GM03348 (cell line): ENCODE measurements around the gene CCL23.
"Not testable (repeated sequence)": the region's sequence is repeated elsewhere in the genome, so short reads cannot be mapped to it uniquely, and the experiment has no call there.

Experiments used
- DNase-seq: peaks from one replicate; pipeline ENCODE4 v3.0.0; 2012; ENCODE audit warnings: low spot score

Gene CCL23

GRCh38 chr17:36004594-36005108 is 13.1 kb downstream of the CCL23 start:
- no peak for DNase-seq

- DNase-seq, result no peak
These were observed 15.1 kb downstream of the CCL23 start for GRCh38 chr17:36002631-36003030.

DNA sequence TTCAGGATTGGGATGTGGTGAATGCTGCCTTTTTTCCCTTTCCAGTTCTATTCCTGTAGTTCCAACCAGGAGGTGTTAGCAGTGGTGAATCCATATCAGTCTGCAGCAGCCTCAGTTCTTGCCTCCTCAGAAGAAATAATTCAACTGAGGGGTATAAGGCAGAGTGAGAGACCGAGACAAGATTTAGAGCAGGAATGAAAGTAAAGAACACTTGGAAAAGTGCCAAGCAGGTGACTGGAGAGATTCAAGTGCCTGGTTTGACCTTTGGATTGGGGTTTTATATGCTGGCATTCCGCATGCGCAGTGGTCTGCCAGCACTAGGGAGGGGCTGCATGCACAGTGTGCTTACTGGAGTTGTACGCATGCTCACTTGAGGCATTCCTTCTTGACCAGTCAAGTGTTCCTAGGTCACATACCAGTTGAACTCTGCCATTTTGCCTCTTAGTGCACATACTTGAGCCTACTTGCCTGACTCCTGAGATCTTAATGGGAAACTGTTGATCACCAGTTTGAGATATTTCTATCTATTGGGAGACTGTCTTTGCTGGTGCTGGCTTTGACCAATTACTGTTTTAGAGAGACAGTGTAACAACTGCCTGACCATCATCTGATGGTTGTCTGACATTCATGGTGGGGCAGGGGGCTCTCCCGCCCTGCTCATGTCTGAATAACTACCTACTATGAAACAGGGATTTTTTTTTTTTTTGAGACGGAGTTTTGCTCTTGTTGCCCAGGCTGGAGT is 15.7 kb downstream of the CCL23 start:
- no peak for DNase-seq

DNA sequence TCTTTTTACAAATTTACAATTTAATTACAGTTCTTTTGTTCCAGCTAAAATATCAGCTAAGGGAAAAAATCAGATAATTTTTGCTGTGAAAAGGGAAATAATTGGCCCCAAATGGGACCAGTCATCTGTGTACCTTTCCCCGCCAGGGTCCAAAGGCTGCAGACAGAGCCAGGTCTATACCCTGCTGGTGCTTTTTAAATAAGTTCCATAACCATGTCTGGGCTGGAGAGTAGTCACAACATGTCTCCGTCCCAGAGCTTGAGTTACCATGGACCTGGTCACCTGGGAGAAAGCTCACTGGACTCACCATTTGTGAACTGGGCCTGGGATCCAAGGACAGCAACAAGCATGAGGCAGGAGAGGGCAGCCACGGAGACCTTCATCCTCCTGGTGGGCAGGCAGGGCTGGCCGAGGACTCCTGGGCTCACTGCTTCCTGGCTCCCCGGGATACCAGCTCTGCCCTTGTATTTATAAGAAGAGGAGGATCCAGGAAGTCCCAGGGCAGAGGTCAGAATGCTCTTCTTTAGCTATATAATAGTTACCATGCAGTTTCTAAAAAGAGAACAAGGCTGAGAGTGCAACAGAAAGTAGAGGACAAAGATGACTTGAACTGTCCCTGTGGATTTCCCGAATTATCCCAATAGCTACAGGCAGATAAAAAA is 16.5 kb downstream of the CCL23 start, which contains the start of gene CCL15:
CCL15 (minus strand) TSS at position 444 of the 662 bp plus-strand sequence; CDS start at position 383, 61 bp downstream.
- DNase-seq, result no peak

GRCh38 chr17:36000732-36001109 is 17.1 kb downstream of the CCL23 start:
- DNase-seq, result no peak

DNA sequence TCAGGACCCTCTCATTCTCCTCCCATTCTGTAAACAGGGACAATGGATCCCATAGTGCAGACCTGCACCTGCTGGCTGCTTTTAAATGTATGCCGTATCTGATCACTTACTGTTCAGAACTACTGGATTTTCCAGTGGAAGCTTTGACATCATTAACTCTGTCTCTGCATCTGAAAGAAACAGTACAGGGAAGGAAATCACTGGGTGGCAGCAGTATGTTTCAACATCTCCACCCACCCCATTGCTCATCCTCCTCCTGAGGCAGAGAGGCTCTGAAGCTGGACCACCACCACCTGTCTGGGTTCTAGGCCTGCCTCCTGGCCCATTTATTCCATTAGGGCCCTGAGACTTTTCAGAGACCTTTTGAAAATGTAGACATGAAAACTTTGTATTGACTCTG is 19.0 kb downstream of the CCL23 start:
- DNase-seq, result no peak

- no peak for DNase-seq
These were observed 19.7 kb downstream of the CCL23 start for GRCh38 chr17:35998018-35998545.

- DNase-seq, result not testable (repeated sequence)
These were observed 22.4 kb downstream of the CCL23 start for GRCh38 chr17:35995346-35995745.

DNA sequence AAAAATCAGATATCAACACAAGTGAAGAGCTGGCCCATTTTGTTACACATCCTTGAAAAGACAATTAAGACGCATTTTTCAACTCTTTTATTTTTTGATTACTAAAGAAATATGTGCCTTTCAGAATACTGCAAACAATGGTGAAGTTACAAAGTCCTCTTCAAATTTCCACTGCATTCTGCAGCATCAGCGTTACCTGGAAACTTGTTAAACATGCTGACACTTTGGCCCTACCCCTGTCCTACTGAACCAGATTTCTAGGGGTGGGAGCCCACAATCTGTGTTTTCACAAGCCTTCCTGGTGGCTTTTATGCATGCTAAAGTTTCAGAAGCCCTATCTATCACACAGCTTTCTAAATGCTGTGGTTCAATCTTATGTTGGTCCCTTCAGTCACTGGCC is 26.7 kb downstream of the CCL23 start:
- no peak for DNase-seq

DNA sequence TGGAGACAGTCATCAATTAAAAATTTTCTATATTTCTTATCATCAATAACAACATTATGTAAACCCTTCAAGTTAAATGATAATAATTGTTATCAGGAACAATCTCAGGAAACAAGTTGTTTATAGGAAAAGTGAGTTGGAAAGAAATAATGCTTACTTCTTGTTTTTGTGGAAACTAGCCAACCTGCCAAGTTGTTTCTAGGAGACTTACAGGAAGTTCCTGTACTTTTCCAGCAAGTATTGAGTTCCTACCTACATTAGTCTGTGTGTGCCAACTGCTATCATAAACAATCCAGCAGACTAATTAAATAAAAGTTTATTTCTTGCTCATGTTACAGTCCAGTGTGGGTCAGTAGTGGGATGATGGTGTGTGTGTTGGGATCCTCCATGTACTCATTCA is 29.6 kb downstream of the CCL23 start:
- DNase-seq, result no peak

DNA sequence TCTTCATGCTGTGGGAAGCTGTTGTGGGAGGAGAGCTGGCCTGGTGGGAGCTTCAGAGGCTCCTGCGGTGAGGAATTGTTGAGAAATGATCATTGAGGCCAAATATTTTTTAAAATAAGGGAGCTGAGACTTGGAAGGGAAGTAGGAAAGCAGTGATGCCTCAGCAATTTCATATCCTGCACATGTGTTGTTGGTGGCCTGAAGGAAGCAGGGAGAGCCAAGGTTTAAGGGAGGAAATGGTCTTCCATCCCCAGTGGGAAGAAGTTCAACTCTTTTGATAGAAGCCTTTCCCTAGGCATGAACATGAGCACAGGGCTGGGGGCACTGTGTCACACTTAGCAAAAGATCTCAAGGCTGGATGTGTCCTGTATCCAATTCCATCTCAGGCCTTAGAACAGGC is 31.1 kb downstream of the CCL23 start, which contains the start of gene CCL14:
CCL14 (minus strand) TSS at position 87 of the 400 bp plus-strand sequence; CDS start at position 7, 80 bp downstream.
- DNase-seq, result no peak

DNA sequence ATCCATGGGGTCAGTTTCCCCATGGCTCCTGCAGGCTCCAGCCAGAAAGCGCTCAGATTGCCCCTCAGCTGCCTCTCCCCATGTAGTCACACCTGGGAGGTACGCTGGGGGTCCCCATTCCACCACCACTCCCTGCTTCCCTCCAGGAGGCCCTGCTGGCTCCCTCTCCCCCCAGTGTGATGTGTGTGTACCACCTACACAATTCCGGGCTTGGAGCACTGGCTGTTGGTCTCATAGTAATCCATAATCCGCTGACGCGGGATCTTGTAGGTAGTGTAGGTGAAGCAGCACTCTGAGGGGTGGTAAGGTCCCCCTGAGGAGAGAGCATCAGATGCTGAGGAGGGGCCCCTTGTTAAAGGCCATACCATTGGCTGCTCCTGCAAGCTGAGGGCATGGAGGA is 33.6 kb downstream of the CCL23 start:
- DNase-seq, result no peak

DNA sequence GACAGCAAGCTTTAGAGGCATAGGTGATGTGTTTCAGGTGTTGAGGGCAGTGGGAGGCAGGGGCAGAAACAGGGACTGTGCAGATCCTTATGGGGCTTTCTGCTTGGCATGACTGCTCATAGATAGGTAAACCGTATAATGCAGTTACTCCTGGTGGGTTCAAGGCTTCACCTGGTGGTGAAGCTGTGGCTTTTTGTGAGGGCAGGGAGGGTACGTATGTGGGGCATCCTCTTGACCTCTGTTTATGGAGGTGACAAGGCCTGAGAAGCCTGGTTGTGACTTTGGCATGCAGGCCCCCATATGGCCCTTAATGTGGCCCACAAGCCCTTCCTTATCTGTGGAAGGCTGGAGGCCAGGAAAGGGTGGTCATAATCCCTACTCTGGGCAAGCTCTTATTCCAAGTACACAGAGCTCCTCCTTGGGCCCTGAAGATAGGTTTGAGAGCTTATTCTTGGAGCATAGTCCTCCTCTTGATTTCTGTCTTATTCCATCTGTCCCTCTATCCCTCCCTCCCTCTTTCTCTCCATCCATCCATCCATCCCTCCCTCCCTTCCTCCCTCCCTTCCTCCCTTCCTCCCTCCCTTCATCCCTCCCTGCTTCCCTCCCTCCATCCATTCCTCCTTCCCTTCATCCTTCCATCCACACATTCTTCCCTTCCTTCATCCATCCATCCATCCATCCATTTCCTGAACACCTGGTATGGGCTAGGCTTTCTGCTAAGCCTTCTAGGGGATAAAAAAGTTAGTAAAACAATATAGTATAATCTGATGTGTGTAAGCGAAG is 35.2 kb downstream of the CCL23 start:
- no peak for DNase-seq

GRCh38 chr17:35981908-35982330 is 35.9 kb downstream of the CCL23 start:
- no peak for DNase-seq

DNA sequence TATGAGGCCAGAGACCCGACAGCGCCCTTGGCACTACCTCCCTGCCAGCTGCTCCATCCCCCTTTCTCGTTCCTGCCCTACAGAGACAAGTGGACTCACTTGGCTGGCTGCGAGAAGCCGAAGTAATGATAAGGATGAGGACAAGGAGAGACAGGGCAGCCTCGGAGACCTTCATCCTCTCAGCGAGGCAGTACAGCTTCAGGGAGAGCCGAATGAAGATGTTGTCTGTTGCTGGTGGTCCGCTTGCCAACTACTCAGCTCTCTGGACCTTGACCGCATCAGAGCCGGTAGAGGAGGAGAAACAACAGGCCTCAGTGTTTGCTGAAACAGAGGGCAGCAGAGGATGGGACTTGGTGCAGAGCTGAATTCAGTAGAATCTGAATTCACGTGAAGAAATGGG is 36.5 kb downstream of the CCL23 start, which contains the start of gene CCL16:
CCL16 (minus strand) TSS at position 252 of the 400 bp plus-strand sequence; CDS start at position 175, 77 bp downstream.
- no peak for DNase-seq

DNA sequence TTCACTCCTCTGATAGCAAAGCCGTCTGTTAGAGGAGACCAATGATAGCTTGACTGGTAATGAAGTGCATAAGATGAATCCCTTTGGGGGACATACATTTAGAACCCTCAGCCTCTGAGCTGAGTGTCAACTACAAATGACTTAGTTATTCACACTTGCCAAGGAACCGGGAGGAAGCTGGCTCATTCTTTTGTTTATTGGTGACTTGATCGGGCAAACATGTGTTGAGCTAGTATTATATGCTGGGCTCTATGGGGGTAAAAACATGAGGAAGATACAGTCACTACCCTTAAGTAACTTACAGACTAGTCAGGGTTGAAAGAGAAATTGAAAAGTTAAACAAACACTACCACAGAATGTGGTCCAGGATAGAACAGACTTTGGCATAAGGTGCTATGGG is 39.4 kb downstream of the CCL23 start:
- no peak for DNase-seq

- no peak for DNase-seq
These were observed 40.3 kb downstream of the CCL23 start for GRCh38 chr17:35977509-35977908.

GRCh38 chr17:35973333-35974260 is 44.2 kb downstream of the CCL23 start:
- DNase-seq, result no peak

DNA sequence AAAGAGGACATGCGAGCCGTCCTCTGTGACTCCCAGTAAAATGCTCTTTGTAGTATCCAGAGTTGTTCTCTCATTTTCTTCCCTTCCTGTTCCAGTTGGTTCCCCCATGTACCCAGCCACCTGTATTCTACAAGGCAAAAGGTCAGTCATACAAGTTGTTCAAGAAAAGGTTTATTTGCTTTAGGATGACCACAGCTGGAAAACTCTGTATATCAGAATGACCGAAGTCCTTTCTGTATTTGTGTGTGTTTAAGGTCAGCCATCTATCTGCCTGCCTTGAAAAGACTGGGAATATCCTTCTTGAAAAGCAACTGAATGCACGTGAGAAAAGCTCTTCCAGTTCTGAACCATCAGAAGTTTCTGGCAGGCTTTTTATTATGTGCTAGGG is 44.8 kb downstream of the CCL23 start:
- DNase-seq, result no peak

DNA sequence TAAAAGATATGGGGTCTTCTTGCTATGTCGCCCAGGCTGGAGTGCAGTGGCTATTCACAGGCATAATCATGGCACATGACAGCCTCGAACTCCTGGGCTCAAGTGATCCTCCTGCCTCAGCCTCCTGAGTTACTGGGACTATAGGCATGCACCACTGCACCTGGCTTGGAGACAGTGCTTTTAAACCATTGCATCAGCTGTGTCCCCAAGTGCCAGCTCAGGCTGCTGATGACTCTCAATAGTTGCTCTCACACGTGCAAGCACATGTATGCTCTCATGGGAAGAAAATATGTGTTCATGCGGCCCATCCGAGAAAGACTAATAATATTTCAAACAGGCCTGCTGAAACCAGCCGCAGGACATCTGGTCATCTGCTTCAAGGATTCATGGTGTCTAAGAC is 45.2 kb downstream of the CCL23 start:
- DNase-seq, result no peak

DNA sequence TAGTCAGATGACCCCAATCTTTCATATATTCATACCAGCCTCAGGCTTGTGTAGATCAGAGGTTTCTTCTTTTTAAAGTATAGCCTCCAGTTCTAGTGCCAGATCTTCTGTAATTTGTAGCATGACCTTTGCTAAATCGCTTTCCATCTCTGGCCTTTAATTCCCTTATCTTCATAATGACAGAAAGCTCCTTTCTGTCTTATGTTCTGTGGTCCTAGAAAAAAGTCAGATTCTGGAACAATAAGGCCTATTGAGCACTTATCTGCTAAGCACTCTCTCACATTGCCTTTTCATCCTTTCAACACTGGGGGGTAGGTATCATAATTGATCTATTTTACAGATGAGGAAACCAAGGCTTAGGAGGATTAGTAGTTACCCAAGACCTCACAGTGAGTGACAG is 45.7 kb downstream of the CCL23 start:
- DNase-seq, result no peak
